Keratinocyte (primary cell): ENCODE measurements around the gene DTX4.

Experiments
- EZH2 ChIP-seq: IDR thresholded peaks from one replicate; pipeline ENCODE4 v1.6.1; 2012; ENCODE audit warnings: inconsistent platforms, mild to moderate bottlenecking, low read length, moderate library complexity
- TF ChIP-seq, protein P1 (sequence below), 3 experiments: IDR thresholded peaks in 1 of 3; conservative IDR thresholded peaks in 1 of 3; optimal IDR thresholded peaks in 1 of 3; 2 replicates in 2 of 3; 3 replicates in 1 of 3; pipeline versions ENCODE3 to v1.5.1; 2011; ENCODE audit warnings: low read length in 3 of 3, mild to moderate bottlenecking in 3 of 3, moderate library complexity in 2 of 3, control low read depth in 1 of 3, inconsistent platforms in 1 of 3; ENCODE audit not compliant: insufficient read depth in 2 of 3; ENCODE audit errors: extremely low read depth in 1 of 3

DNA sequence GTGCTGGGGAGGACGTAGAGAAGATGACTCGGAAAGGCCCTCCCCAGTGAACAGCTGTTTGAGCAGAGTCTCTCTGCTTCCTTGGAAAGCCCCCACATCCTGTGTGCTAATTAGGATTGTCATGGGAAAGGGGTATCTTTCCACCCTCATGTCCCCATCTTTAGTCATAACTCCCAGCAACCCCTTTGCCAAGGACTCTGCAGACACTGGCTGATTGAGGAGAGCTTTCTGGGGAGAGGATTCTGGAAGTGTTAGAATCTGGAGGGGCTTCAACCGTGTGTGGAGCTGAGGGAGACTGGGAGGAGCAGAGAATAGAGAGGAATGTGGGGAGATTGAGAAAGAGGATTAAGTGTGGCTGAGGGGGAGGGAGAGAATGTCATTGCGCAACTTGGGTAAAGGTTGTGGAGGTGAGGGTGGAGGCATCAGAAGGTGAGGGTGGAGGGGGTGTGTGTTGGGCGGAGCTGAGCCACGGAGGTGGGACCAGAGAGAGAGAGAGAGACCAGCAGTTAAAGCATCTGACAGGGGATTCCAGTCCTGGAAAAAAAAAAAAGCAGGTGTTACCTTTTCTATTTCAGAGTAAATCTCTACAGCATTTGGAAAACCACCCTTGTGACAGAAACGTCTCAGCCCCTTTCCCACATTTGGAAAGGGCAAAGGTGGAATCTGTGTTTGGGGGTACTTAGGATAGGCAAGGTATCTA lies 2.2 kb downstream of the DTX4 start:
- TF ChIP-seq, protein P1, sequence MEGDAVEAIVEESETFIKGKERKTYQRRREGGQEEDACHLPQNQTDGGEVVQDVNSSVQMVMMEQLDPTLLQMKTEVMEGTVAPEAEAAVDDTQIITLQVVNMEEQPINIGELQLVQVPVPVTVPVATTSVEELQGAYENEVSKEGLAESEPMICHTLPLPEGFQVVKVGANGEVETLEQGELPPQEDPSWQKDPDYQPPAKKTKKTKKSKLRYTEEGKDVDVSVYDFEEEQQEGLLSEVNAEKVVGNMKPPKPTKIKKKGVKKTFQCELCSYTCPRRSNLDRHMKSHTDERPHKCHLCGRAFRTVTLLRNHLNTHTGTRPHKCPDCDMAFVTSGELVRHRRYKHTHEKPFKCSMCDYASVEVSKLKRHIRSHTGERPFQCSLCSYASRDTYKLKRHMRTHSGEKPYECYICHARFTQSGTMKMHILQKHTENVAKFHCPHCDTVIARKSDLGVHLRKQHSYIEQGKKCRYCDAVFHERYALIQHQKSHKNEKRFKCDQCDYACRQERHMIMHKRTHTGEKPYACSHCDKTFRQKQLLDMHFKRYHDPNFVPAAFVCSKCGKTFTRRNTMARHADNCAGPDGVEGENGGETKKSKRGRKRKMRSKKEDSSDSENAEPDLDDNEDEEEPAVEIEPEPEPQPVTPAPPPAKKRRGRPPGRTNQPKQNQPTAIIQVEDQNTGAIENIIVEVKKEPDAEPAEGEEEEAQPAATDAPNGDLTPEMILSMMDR (optimal IDR thresholded peaks at IDR 0.05 in 1 of 3, IDR thresholded peaks at IDR 0.05 in 1 of 3, conservative IDR thresholded peaks at IDR 0.05 in 1 of 3; ENCODE audit: extremely low read depth in 1 of 3, insufficient read depth in 2 of 3, low read length in 3 of 3) = no peak
- no peak for TF ChIP-seq EZH2
